D721Med (cell line): Measurements from ENCODE around the gene CBLB.

Experiments
- DNase-seq: peaks from one replicate; pipeline ENCODE4 v3.0.0; 2011; ENCODE audit warnings: low spot score; ENCODE audit not compliant: insufficient read length
- FAIRE-seq: peaks from 2 replicates; lab custom pipeline; 2011; peaks lifted over from hg19 to GRCh38; lab: Jason Lieb, UNC
- TF ChIP-seq, protein P1 (sequence below): IDR thresholded peaks from 2 replicates; pipeline ENCODE4 v1.5.1; 2012; ENCODE audit warnings: mild to moderate bottlenecking, control low read depth; ENCODE audit not compliant: insufficient read depth; ENCODE audit errors: missing control alignments

Gene CBLB

DNA sequence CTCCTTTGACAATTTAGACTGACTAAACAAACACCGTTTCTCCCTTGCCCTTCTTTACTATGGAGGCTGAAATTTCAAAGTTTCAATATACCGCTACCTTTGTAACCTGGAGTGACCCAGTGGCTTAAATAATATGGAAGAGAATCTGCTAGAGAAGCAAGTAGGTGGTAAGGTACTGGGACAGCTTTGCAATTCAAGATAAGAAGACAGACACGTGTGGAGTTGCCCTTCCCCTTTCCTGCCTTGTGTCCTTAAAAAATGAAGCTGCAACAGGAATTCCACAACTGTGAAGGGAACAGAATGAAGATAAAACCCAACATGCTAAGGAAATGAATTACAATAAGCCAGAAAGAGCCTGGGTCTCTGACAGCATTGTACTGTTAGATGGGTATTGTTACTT is 26.4 kb downstream of the CBLB start:
- DNase-seq (no peak), FAIRE-seq (no peak)
- TF ChIP-seq, protein P1, sequence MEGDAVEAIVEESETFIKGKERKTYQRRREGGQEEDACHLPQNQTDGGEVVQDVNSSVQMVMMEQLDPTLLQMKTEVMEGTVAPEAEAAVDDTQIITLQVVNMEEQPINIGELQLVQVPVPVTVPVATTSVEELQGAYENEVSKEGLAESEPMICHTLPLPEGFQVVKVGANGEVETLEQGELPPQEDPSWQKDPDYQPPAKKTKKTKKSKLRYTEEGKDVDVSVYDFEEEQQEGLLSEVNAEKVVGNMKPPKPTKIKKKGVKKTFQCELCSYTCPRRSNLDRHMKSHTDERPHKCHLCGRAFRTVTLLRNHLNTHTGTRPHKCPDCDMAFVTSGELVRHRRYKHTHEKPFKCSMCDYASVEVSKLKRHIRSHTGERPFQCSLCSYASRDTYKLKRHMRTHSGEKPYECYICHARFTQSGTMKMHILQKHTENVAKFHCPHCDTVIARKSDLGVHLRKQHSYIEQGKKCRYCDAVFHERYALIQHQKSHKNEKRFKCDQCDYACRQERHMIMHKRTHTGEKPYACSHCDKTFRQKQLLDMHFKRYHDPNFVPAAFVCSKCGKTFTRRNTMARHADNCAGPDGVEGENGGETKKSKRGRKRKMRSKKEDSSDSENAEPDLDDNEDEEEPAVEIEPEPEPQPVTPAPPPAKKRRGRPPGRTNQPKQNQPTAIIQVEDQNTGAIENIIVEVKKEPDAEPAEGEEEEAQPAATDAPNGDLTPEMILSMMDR: no peak

DNA sequence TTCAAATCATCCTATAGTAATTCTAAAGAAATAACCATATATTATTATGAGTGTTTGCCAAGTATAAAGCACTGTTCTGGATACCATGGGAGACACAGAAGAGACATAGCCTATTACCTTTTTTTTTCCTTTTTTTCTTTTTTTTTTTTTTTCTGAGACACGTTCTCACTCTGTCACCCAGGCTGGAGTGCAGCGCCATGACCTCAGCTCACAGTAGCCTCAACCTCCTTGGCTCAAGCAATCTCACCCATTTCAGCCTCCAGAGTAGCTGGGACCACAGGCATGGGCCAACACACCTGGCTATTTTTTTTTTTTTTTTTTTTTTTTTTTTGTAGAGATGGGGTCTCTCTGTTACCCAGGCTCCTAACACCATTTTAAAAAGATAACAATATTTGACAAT is 30.9 kb downstream of the CBLB start:
- DNase-seq (no peak), FAIRE-seq (no peak)
- TF ChIP-seq, protein P1: no peak

DNA sequence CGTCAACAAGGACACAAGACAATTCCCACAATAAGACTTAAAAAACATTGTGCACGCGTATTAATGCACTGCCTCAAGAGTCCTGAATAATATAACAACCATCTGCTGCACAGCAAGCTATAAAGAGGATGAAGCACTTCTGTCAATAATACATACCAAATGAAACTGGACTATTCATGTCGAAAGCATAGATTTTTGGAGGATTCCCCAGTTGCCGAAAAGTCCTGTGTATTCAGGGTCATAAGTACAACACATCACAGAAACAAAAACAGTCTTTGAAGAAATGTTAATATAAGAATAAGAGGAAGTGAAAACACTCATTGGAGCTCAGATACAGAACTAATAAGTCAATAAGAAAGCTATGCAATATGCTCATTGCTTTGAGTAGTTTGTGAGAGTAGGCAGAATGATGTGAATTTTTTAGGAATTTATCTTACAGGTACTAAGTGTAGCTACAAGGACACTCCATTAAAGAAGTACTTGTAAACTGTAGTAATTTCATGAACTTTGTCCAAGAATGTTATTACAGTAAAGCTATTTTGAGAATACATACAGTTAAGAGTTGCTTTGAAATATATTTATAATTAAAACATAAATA is 31.6 kb downstream of the CBLB start:
- TF ChIP-seq, protein P1: no peak
- DNase-seq: no peak
- FAIRE-seq: no peak

DNA sequence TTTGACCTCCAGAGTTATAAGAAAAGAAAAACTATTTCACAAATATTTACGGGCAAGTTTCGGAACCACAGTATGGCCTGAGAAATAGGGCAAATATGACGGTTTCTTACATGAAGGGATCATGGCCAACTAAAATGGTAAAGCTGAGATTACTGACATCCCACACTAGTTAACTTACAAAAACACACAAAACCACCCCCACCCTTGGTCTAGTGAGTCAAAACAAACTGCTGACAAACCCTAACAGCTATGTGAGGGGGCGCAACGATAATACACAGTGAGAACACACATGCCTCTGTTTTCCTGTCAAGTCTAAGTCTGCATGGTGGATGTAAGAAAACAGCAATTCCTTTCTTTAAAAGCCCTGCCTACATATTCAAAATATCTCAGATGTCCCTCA is 32.3 kb downstream of the CBLB start:
- FAIRE-seq (no peak), DNase-seq (no peak)
- TF ChIP-seq, protein P1: no peak

DNA sequence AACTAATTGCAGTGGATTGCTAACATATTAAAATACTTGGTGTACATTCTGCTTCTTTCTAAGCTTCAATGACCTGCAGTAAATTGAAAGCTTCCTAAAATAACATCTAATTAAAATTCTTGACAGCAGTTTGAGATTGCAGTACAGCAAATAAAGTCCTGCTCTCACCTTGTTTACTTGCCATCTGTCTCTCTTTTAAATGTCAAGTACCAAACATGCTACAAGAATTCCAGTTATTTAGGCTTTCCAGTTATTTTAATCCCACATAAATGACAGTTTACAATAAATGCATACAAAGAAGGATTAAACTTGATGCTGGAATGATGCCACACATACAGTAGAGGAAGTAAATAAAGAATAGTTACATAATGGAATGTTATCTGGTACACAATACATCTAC is 33.2 kb downstream of the CBLB start:
- TF ChIP-seq, protein P1: no peak
- no peak for FAIRE-seq
- no peak for DNase-seq

DNA sequence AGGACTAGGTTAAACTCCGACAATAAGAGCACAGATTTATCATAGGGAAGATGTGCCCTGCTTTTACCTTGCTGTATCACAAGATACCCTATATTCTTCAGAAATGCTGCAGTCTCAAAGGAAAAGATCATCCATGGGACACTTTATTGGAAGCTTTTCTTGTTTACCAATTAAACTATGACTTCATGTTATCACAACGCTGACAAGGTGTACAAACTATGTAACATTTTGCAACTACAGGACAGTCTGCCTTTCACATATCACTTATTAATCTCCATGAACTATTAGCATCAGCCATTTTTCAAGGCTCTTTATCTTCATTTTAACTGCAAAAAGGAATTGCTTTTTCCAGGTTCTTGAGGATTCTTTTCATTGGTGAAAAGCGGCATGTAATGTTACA is 34.0 kb downstream of the CBLB start:
- DNase-seq (no peak), FAIRE-seq (no peak)
- TF ChIP-seq, protein P1: no peak

DNA sequence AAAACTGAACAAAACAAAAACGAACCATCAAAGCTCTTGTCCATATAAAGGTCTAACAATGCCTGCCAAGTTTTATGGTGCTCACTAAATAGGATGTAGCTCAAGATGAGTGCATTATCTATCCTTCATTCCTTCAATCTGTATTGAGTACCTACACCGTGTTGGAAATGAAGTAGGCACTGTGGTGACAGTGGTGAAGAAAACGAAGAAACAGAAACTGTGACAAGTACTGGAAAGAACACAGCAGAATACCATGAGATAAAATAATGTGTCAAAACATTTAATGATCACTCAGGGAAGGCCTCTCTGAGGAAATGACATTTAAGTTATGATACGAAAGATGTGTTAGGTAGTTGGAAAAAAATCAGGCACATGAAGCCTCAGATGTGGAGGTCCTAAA is 36.2 kb downstream of the CBLB start:
- FAIRE-seq (no peak), DNase-seq (no peak)
- TF ChIP-seq, protein P1: no peak
